ENCODE measurements around the gene UPK3B.
"Not testable (repeated sequence)": the region's sequence is repeated elsewhere in the genome, so short reads cannot be mapped to it uniquely, and the experiment has no call there.

UPK3B gene

GRCh38 chr7:76516932-76517331, 6.6 kb downstream of the UPK3B start:
- not testable (repeated sequence) for H3K36me3 Mint-ChIP-seq (ENCODE audit: low read depth); H3K9me3 Mint-ChIP-seq; H3K27me3 Mint-ChIP-seq; H3K27ac Mint-ChIP-seq; H3K4me3 Mint-ChIP-seq; ATAC-seq; H3K4me1 Mint-ChIP-seq; DNase-seq

- H3K36me3 Mint-ChIP-seq (ENCODE audit: low read depth); ATAC-seq; H3K4me3 Mint-ChIP-seq: not testable (repeated sequence)
Measured at GRCh38 chr7:76526183-76526582, 15.8 kb downstream of the UPK3B start.

GRCh38 chr7:76531643-76532042, 21.3 kb downstream of the UPK3B start:
- not testable (repeated sequence) for H3K9me3 Mint-ChIP-seq; H3K4me1 Mint-ChIP-seq; ATAC-seq; DNase-seq; H3K27me3 Mint-ChIP-seq; H3K27ac Mint-ChIP-seq; H3K4me3 Mint-ChIP-seq; H3K36me3 Mint-ChIP-seq (ENCODE audit: low read depth)

More at GRCh38 chr7:76526183-76526582, 15.8 kb downstream of the UPK3B start:
- not testable (repeated sequence) for H3K4me1 Mint-ChIP-seq, H3K27ac Mint-ChIP-seq, DNase-seq, H3K9me3 Mint-ChIP-seq, H3K27me3 Mint-ChIP-seq

- H3K36me3 Mint-ChIP-seq (ENCODE audit: low read depth); H3K27me3 Mint-ChIP-seq; H3K9me3 Mint-ChIP-seq; DNase-seq; ATAC-seq; H3K4me3 Mint-ChIP-seq; H3K27ac Mint-ChIP-seq; H3K4me1 Mint-ChIP-seq: not testable (repeated sequence)
Measured at GRCh38 chr7:76543197-76543596, 32.8 kb downstream of the UPK3B start, which contains the start of gene SPDYE16. TSS of gene SPDYE16 (minus strand) at chr7:76543297. CDS start at chr7:76541459, 1,838 bp downstream.

GRCh38 chr7:76549025-76549854, 38.9 kb downstream of the UPK3B start:
- not testable (repeated sequence) for H3K9me3 Mint-ChIP-seq, H3K27me3 Mint-ChIP-seq
- H3K4me3 Mint-ChIP-seq: peak overlapping the region; percentile 94
- DNase-seq (peak; percentile 90), ATAC-seq (peak; percentile 100)
- peaks cover 29% of the 10 kb centered on the region for H3K4me1 Mint-ChIP-seq
- H3K36me3 Mint-ChIP-seq (ENCODE audit: low read depth): peaks cover 17% of the 10 kb centered on the region
- H3K27ac Mint-ChIP-seq: peak overlapping the region; percentile 93

GRCh38 chr7:76549855-76550248, 39.5 kb downstream of the UPK3B start:
- H3K4me1 Mint-ChIP-seq: peaks cover 30% of the 10 kb centered on the region
- DNase-seq: peak; percentile 18
- H3K9me3 Mint-ChIP-seq, H3K27me3 Mint-ChIP-seq, ATAC-seq: not testable (repeated sequence)
- H3K36me3 Mint-ChIP-seq (ENCODE audit: low read depth): peaks cover 19% of the 10 kb centered on the region
- H3K4me3 Mint-ChIP-seq: peak overlapping the region; percentile 94
- H3K27ac Mint-ChIP-seq: peak overlapping the region; percentile 93

DNA sequence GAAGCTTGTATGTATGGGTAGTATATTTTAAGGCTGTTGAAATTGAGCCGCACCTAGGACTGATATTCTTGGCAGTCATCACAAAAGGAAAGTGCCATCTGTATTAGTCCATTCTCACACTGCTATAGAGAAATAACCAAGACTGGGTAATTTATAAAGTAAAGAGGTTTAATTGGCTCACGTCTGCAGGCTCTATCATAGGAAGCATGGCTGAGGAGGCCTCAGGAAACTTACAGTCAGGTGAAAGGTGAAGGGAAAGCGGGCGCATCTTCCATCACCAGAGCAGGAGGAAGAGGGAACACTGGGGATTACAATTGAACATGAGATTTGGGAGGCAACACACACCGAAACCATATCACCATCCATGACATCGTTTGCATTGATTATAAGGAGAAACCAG, 41.6 kb downstream of the UPK3B start:
- not testable (repeated sequence) for H3K27ac Mint-ChIP-seq, H3K27me3 Mint-ChIP-seq
- peak overlapping the region; percentile 22 for H3K4me3 Mint-ChIP-seq

DNA sequence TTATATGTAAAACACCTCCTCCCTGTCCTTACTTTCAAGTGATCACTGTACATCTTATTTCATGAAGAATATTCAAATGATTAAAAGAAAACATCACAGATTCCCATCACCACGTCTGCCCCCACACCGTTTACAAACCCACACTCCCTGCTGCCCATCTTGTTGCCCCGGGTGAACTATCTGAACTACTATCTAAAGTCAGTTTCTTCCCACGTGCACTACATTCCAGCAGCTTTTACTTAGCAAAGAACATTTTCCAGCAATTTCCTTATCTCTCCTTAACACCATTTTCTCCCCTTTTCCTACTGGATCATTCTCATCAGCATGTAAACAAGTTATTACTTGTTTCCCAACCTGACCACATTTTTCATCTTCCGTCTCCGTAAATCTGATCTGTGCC, 49.3 kb downstream of the UPK3B start:
- Mint-ChIP-seq H3K4me1 (peaks cover 37% of the 10 kb centered on the region), H3K36me3 (ENCODE audit: low read depth) (peaks cover 44% of the 10 kb centered on the region)
- H3K27me3 Mint-ChIP-seq, ATAC-seq, H3K9me3 Mint-ChIP-seq, H3K27ac Mint-ChIP-seq, H3K4me3 Mint-ChIP-seq, DNase-seq: not testable (repeated sequence)

More for the DNA sequence above, 41.6 kb downstream of the UPK3B start:
- peaks cover 26% of the 10 kb centered on the region for H3K36me3 Mint-ChIP-seq (ENCODE audit: low read depth)
- ATAC-seq, H3K9me3 Mint-ChIP-seq, DNase-seq: not testable (repeated sequence)
- peaks cover 42% of the 10 kb centered on the region for H3K4me1 Mint-ChIP-seq

DNA sequence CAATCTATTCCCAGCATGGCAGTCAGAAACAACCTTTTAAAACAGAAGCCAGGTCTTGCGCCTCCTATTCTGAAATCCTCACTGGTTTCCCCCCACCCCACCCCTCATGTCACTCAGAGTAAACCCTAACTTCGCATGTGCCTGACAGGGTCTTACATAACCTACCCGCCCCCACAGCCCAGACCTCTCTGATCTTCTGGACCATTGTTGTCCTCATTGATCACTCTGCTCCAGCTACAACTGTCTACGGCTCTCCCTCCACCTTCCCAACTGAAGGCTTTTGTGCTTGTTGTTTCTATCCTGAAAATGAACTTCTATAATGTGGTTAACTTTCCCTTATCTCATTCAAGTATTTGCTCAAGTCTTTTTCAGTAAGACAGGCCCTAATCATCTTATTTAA, 49.8 kb downstream of the UPK3B start:
- H3K36me3 Mint-ChIP-seq (ENCODE audit: low read depth): peaks cover 42% of the 10 kb centered on the region
- H3K9me3 Mint-ChIP-seq, ATAC-seq, DNase-seq, H3K27ac Mint-ChIP-seq, H3K4me3 Mint-ChIP-seq, H3K27me3 Mint-ChIP-seq: not testable (repeated sequence)
- H3K4me1 Mint-ChIP-seq: peaks cover 32% of the 10 kb centered on the region

GRCh38 chr7:76561342-76561741, 51.0 kb downstream of the UPK3B start:
- DNase-seq, H3K27me3 Mint-ChIP-seq, H3K4me3 Mint-ChIP-seq, H3K27ac Mint-ChIP-seq, ATAC-seq: not testable (repeated sequence)
- Mint-ChIP-seq H3K4me1 (peaks cover 32% of the 10 kb centered on the region), H3K9me3 (peaks cover 10% of the 10 kb centered on the region), H3K36me3 (ENCODE audit: low read depth) (peaks cover 44% of the 10 kb centered on the region)

DNA sequence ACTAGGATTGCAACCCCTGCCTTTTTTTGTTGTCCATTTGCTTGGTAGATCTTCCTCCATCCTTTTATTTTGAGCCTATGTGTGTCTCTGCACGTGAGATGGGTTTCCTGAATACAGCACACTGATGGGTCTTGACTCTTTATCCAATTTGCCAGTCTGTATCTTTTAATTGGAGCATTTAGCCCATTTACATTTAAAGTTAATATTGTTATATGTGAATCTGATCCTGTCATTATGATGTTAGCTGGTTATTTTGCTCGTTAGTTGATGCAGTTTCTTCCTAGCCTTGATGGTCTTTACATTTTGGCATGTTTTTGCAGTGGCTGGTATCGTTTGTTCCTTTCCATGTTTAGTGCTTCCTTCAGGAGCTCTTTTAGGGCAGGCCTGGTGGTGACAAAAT, 54.6 kb downstream of the UPK3B start:
- H3K9me3 Mint-ChIP-seq: peaks cover 10% of the 10 kb centered on the region
- H3K27ac Mint-ChIP-seq, ATAC-seq, H3K4me3 Mint-ChIP-seq, DNase-seq, H3K27me3 Mint-ChIP-seq: not testable (repeated sequence)
- H3K36me3 Mint-ChIP-seq (ENCODE audit: low read depth): peaks cover 39% of the 10 kb centered on the region
- peaks cover 21% of the 10 kb centered on the region for H3K4me1 Mint-ChIP-seq

Data from activated naive CD8-positive, alpha-beta T cell treated with anti-CD3 and anti-CD28 coated beads, Interleukin-2, amount 50 U/mL, for 24 hours (primary cell).